Parathyroid adenoma (tissue), 2 donors: ENCODE results near the gene GRIN2A.

Experiments
- H2AFZ ChIP-seq: fragments of 300-600 bp; sonication (generic); one replicate; pipeline ENCODE4 v1.7.0; 2017; ENCODE audit warnings: antibody characterized with exemption, mild to moderate bottlenecking
- H3K27ac ChIP-seq: fragments of 300-600 bp; sonication (generic); one replicate; pipeline ENCODE4 v1.7.0; 2017
- H3K27me3 ChIP-seq: fragments of 300-600 bp; sonication (generic); one replicate; pipeline ENCODE4 v1.7.0; 2017; ENCODE audit warnings: low read length; ENCODE audit not compliant: control insufficient read depth, insufficient read depth
- H3K36me3 ChIP-seq: fragments of 300-600 bp; sonication (generic); one replicate; pipeline ENCODE4 v1.7.0; 2017; ENCODE audit warnings: low read length; ENCODE audit not compliant: control insufficient read depth, insufficient read depth
- H3K4me1 ChIP-seq: fragments of 300-600 bp; sonication (generic); one replicate; pipeline ENCODE4 v1.7.0; 2017; ENCODE audit warnings: control low read depth
- H3K4me2 ChIP-seq: fragments of 300-600 bp; sonication (generic); one replicate; pipeline ENCODE4 v1.7.0; 2017; ENCODE audit warnings: low read length
- H3K4me3 ChIP-seq: fragments of 300-600 bp; sonication (generic); one replicate; pipeline ENCODE4 v1.7.0; 2017; ENCODE audit warnings: low read depth, low read length
- H3K79me2 ChIP-seq: fragments of 300-600 bp; sonication (generic); one replicate; pipeline ENCODE4 v1.7.0; 2017; ENCODE audit warnings: control low read depth
- H3K9ac ChIP-seq: fragments of 300-600 bp; sonication (generic); one replicate; pipeline ENCODE4 v1.7.0; 2017; ENCODE audit warnings: mild to moderate bottlenecking
- H3K9me3 ChIP-seq: fragments of 300-600 bp; sonication (generic); one replicate; pipeline ENCODE4 v1.7.0; 2017; ENCODE audit warnings: low read length; ENCODE audit not compliant: control insufficient read depth
- TF ChIP-seq, protein P1 (sequence below): fragments of 300-600 bp; sonication (generic); IDR thresholded peaks from one replicate; pipeline ENCODE4 v1.7.0; 2017; ENCODE audit warnings: antibody characterized with exemption, mild to moderate bottlenecking
- donor health status: primary hyperparathyroidism.

The GRIN2A gene

DNA sequence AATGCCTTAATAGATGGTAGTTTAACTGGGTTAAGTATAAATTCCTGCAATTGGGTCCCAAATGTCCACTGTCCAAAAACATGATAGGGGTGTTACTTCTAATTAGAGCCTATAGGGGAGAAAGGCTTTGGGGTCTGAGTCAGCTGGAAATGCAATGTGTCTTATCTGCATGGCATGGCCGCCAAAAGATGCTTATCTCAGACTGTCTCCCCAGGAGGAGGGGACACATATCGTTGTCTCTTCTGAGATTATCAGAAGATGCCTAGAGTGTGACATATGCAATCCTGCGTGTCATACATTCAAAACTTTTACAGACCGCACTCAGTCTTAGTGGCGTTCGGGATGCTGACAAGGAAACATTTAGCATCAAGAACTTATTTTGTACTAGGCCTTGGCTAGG lies 442.9 kb downstream of the GRIN2A start:
- H3K36me3 ChIP-seq, result no peaks in the 10 kb centered on the region
- no peaks in the 10 kb centered on the region for H3K27me3 ChIP-seq
- no peak overlapping the region for H3K4me3 ChIP-seq
- H3K9me3 ChIP-seq, result no peaks in the 10 kb centered on the region
- no peak overlapping the region for H3K4me2 ChIP-seq
- no peak overlapping the region for H3K9ac ChIP-seq
- no peaks in the 10 kb centered on the region for H3K79me2 ChIP-seq
- TF ChIP-seq, protein P1, sequence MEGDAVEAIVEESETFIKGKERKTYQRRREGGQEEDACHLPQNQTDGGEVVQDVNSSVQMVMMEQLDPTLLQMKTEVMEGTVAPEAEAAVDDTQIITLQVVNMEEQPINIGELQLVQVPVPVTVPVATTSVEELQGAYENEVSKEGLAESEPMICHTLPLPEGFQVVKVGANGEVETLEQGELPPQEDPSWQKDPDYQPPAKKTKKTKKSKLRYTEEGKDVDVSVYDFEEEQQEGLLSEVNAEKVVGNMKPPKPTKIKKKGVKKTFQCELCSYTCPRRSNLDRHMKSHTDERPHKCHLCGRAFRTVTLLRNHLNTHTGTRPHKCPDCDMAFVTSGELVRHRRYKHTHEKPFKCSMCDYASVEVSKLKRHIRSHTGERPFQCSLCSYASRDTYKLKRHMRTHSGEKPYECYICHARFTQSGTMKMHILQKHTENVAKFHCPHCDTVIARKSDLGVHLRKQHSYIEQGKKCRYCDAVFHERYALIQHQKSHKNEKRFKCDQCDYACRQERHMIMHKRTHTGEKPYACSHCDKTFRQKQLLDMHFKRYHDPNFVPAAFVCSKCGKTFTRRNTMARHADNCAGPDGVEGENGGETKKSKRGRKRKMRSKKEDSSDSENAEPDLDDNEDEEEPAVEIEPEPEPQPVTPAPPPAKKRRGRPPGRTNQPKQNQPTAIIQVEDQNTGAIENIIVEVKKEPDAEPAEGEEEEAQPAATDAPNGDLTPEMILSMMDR, result no peak
- no peak overlapping the region for H2AFZ ChIP-seq
- H3K27ac ChIP-seq, result no peak overlapping the region
- H3K4me1 ChIP-seq, result no peaks in the 10 kb centered on the region

DNA sequence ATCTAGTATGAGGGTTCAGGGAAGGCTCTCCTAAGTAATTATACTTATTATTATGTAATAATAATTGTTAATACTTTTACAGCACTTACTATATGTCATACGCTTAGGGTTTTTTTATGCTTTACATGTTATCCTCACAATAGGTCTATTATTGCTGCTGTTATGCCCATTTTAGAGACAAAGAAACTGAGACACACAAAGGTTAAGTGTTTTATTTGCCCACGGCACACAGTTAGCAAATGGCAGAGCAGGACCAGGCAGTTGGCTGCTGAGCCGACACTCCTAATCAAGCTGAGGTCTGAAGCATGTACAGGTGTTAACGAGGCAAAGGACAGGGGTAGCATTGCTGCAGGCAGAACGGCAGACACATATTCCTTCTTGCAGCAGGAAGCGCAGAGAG lies 443.5 kb downstream of the GRIN2A start:
- Histone ChIP-seq H3K4me2 (no peak overlapping the region), H3K9ac (no peak overlapping the region), H3K4me3 (no peak overlapping the region), H2AFZ (no peak overlapping the region), H3K4me1 (no peaks in the 10 kb centered on the region), H3K36me3 (no peaks in the 10 kb centered on the region), H3K79me2 (no peaks in the 10 kb centered on the region), H3K27ac (no peak overlapping the region), H3K9me3 (no peaks in the 10 kb centered on the region), H3K27me3 (no peaks in the 10 kb centered on the region)
- TF ChIP-seq, protein P1, result no peak

DNA sequence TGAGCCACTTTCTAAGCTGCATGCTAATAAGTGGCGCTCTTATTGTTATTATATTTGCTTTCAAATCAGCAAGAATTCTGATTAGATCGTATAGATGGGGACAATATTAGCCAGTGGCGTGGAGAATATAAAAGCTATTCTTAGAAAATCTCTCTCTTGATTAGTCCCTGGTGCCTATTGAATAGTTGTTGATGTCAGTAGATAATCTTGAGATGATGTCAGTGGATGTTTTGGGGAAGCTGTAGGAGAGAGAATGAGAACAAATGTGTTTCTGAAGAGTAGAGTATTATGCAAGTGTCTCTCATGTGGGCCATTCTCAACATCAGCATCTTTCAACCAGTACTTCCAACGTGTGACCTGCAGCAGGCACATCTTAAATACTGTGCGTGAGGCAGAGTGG lies 445.7 kb downstream of the GRIN2A start:
- no peak overlapping the region for H3K27ac ChIP-seq

DNA sequence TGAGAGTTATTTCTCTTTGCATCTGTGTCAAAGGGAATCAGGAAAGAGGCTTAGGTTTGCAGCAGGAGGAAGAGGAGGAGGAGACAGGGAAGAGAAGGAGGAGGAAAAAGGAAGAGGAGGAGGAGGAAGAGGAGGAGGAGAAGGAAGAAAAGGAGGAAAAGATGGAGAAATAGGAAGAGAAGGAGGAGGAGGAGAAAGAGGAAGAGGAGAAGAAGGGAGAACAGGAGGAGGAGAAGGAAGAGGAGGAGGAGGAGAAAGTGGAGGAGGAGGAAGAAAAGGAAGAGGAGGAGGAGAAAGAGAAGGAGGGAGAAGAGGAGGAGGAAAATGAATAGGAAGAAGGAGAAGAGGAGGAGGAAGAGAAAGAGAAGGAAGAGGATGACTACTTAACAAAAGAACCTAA lies 459.1 kb downstream of the GRIN2A start:
- H3K4me2 ChIP-seq, result no peak overlapping the region
- H3K27ac ChIP-seq, result no peak overlapping the region
- H3K79me2 ChIP-seq, result no peaks in the 10 kb centered on the region
- H3K4me1 ChIP-seq, result no peaks in the 10 kb centered on the region
- no peak overlapping the region for H3K4me3 ChIP-seq
- TF ChIP-seq, protein P1, result no peak
- H3K9ac ChIP-seq, result no peak overlapping the region
- no peaks in the 10 kb centered on the region for H3K9me3 ChIP-seq
- H3K27me3 ChIP-seq, result no peaks in the 10 kb centered on the region
- no peak overlapping the region for H2AFZ ChIP-seq
- H3K36me3 ChIP-seq, result no peaks in the 10 kb centered on the region

More for the DNA sequence above, 445.7 kb downstream of the GRIN2A start:
- no peak overlapping the region for H3K4me2 ChIP-seq
- no peak overlapping the region for H3K4me3 ChIP-seq
- no peaks in the 10 kb centered on the region for H3K27me3 ChIP-seq
- no peaks in the 10 kb centered on the region for H3K36me3 ChIP-seq
- H3K79me2 ChIP-seq, result no peaks in the 10 kb centered on the region
- no peak overlapping the region for H3K9ac ChIP-seq
- H3K9me3 ChIP-seq, result no peaks in the 10 kb centered on the region
- H2AFZ ChIP-seq, result no peak overlapping the region
- no peaks in the 10 kb centered on the region for H3K4me1 ChIP-seq
- TF ChIP-seq, protein P1, result no peak

DNA sequence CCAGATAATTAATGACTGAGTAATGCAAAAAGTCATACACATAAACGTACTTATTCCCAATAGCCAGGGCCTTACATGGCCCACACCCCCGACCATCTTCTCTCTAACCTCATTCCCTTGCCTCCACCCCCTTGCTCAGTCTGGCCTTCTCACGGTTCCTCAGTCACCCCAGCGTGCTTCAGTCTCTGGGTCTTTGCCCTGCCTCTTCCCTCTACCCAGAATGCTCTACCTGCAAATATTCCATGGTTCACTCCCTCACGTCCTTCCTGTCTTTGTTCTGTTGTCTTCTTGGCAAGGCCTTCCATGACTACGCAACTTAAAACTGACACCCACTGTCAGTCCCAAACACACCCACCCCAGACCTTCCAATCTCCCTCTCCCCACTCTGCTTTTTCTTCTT lies 468.3 kb downstream of the GRIN2A start:
- Histone ChIP-seq H3K9ac (no peak overlapping the region), H3K36me3 (no peaks in the 10 kb centered on the region), H3K4me2 (no peak overlapping the region), H3K79me2 (no peaks in the 10 kb centered on the region), H3K4me1 (no peaks in the 10 kb centered on the region), H3K9me3 (peaks cover 3% of the 10 kb centered on the region), H3K4me3 (no peak overlapping the region), H3K27ac (no peak overlapping the region), H2AFZ (no peak overlapping the region), H3K27me3 (no peaks in the 10 kb centered on the region)
- TF ChIP-seq, protein P1, result no peak
